Neural progenitor cell (in vitro differentiated cells): ENCODE data around the gene PTPRH. TPM values are rescaled to one million over a fixed set of nuclear protein-coding genes. Genes with fewer than 3 reads are reported as not detected.
A peak's percentile ranks its signal among the peaks of the same experiment; 100 is the strongest.

Experiments
- DNase-seq: peaks from one replicate; pipeline ENCODE4 v3.0.0-alpha.2; 2016; ENCODE audit warnings: low spot score
- H2AFZ ChIP-seq: fragments of 200-600 bp; sonication (generic); replicated peaks from 2 replicates; pipeline ENCODE4 v1.6.1; 2016; ENCODE audit warnings: antibody characterized with exemption
- H3F3A ChIP-seq: fragments of 200-600 bp; sonication (generic); 2 replicates; pipeline ENCODE4 v1.6.1; 2016; ENCODE audit warnings: antibody characterized with exemption, low read depth
- H3K27ac ChIP-seq: fragments of 200-600 bp; sonication (generic); 2 replicates; pipeline ENCODE4 v1.5.1; 2016; ENCODE audit warnings: mild to moderate bottlenecking
- H3K27me3 ChIP-seq: fragments of 200-600 bp; sonication (generic); 2 replicates; pipeline ENCODE4 v1.6.1; 2016; ENCODE audit warnings: mild to moderate bottlenecking, moderate library complexity
- H3K36me3 ChIP-seq: fragments of 200-600 bp; sonication (generic); 2 replicates; pipeline ENCODE4 v1.5.1; 2016
- H3K4me1 ChIP-seq: fragments of 200-600 bp; sonication (generic); 2 replicates; pipeline ENCODE4 v1.6.1; 2016; ENCODE audit warnings: mixed run types
- H3K4me2 ChIP-seq: fragments of 200-600 bp; sonication (generic); 2 replicates; pipeline ENCODE4 v1.6.1; 2016
- H3K4me3 ChIP-seq: fragments of 200-600 bp; sonication (generic); 2 replicates; pipeline ENCODE4 v1.5.1; 2016
- H3K79me2 ChIP-seq: fragments of 200-600 bp; sonication (generic); 2 replicates; pipeline ENCODE4 v1.6.1; 2016; ENCODE audit warnings: low read depth
- H3K9ac ChIP-seq: fragments of 200-600 bp; sonication (generic); 2 replicates; pipeline ENCODE4 v1.6.1; 2016
- H3K9me3 ChIP-seq: fragments of 200-600 bp; sonication (generic); 2 replicates; pipeline ENCODE4 v1.5.1; 2016; ENCODE audit warnings: low read depth
- H4K20me1 ChIP-seq: fragments of 200-600 bp; sonication (generic); 2 replicates; pipeline ENCODE4 v1.6.1; 2016; ENCODE audit warnings: low read depth
- H3K27ac Mint-ChIP-seq: 3 replicates; pipeline ENCODE4 v1.8.0; 2021; ENCODE audit warnings: mixed read lengths
- H3K27me3 Mint-ChIP-seq: 2 replicates; pipeline ENCODE4 v1.8.0; 2022; ENCODE audit warnings: low read depth, mild to moderate bottlenecking, inconsistent platforms, moderate library complexity, mixed read lengths; ENCODE audit not compliant: insufficient read depth
- H3K36me3 Mint-ChIP-seq: 3 replicates; pipeline ENCODE4 v1.8.0; 2021; ENCODE audit warnings: mixed read lengths
- H3K4me1 Mint-ChIP-seq: 3 replicates; pipeline ENCODE4 v1.8.0; 2021; ENCODE audit warnings: mixed read lengths
- H3K4me3 Mint-ChIP-seq: 3 replicates; pipeline ENCODE4 v1.8.0; 2021; ENCODE audit warnings: mild to moderate bottlenecking, moderate library complexity, mixed read lengths
- H3K9me3 Mint-ChIP-seq: 3 replicates; pipeline ENCODE4 v1.8.0; 2020; ENCODE audit warnings: mixed read lengths
- CTCF ChIP-seq: fragments of 200-600 bp; sonication (generic); IDR thresholded peaks from 2 replicates; pipeline ENCODE4 v1.5.1; 2017; ENCODE audit warnings: antibody characterized with exemption, mild to moderate bottlenecking
- EZH2 ChIP-seq: fragments of 200-600 bp; sonication (generic); IDR thresholded peaks from 2 replicates; pipeline ENCODE4 v1.6.1; 2017; ENCODE audit warnings: antibody characterized with exemption, mild to moderate bottlenecking, moderate library complexity
- EZH2phosphoT487 ChIP-seq: fragments of 200-600 bp; sonication (generic); IDR thresholded peaks from 2 replicates; pipeline ENCODE4 v1.6.1; 2017; ENCODE audit warnings: antibody characterized with exemption
- total RNA-seq: library from RNA; depleted of rRNA; stranded (reverse); fragments of >200 nt; gene quantifications from 2 replicates; pipeline ENCODE4 v1.2.3, GENCODE V29; 2015; ENCODE audit warnings: low replicate concordance

Gene PTPRH
- total RNA-seq, 1 donor from 2014 or later: not detected

GRCh38 chr19:55197528-55197927, 11.8 kb downstream of the PTPRH start:
- TF ChIP-seq EZH2phosphoT487: no peak
- no peak for TF ChIP-seq EZH2
- no peak for TF ChIP-seq CTCF
- H3K9ac ChIP-seq: no peak overlapping the region
- H3K4me2 ChIP-seq: no peak overlapping the region
- no peaks in the 10 kb centered on the region for H3K9me3 ChIP-seq
- no peaks in the 10 kb centered on the region for H4K20me1 ChIP-seq
- Mint-ChIP-seq H3K9me3 (no peaks in the 10 kb centered on the region), H3K4me3 (peak overlapping the region; percentile 41), H3K4me1 (no peaks in the 10 kb centered on the region), H3K27ac (peak overlapping the region; percentile 51), H3K36me3 (no peaks in the 10 kb centered on the region), H3K27me3 (peaks cover 16% of the 10 kb centered on the region)
- no peaks in the 10 kb centered on the region for H3F3A ChIP-seq
- H3K36me3 ChIP-seq: no peaks in the 10 kb centered on the region
- H3K27me3 ChIP-seq: peaks cover 11% of the 10 kb centered on the region
- H3K79me2 ChIP-seq: no peaks in the 10 kb centered on the region
- peak; percentile 39 for DNase-seq
- no peak overlapping the region for H3K4me3 ChIP-seq
- H3K27ac ChIP-seq: no peak overlapping the region
- H2AFZ ChIP-seq: no peak overlapping the region
- no peaks in the 10 kb centered on the region for H3K4me1 ChIP-seq

GRCh38 chr19:55196803-55197202, 12.5 kb downstream of the PTPRH start:
- Histone ChIP-seq H3K4me1 (no peaks in the 10 kb centered on the region), H3K9ac (no peak overlapping the region), H3K9me3 (no peaks in the 10 kb centered on the region), H3K27me3 (peaks cover 11% of the 10 kb centered on the region), H3K79me2 (no peaks in the 10 kb centered on the region), H3K36me3 (no peaks in the 10 kb centered on the region), H3F3A (no peaks in the 10 kb centered on the region), H3K4me3 (no peak overlapping the region), H3K27ac (no peak overlapping the region), H4K20me1 (no peaks in the 10 kb centered on the region), H2AFZ (no peak overlapping the region), H3K4me2 (no peak overlapping the region)
- H3K9me3 Mint-ChIP-seq: no peaks in the 10 kb centered on the region
- no peaks in the 10 kb centered on the region for H3K36me3 Mint-ChIP-seq
- peaks cover 16% of the 10 kb centered on the region for H3K27me3 Mint-ChIP-seq
- H3K27ac Mint-ChIP-seq: no peak overlapping the region
- DNase-seq: no peak
- H3K4me3 Mint-ChIP-seq: no peak overlapping the region
- no peaks in the 10 kb centered on the region for H3K4me1 Mint-ChIP-seq
- no peak for TF ChIP-seq CTCF
- TF ChIP-seq EZH2phosphoT487: no peak
- no peak for TF ChIP-seq EZH2

GRCh38 chr19:55193481-55193880, 15.8 kb downstream of the PTPRH start:
- H3K36me3 Mint-ChIP-seq: no peaks in the 10 kb centered on the region
- no peak overlapping the region for H3K9ac ChIP-seq
- H3K9me3 Mint-ChIP-seq: no peaks in the 10 kb centered on the region
- no peak overlapping the region for H3K4me2 ChIP-seq
- no peak overlapping the region for H3K4me3 Mint-ChIP-seq
- H3K4me1 Mint-ChIP-seq: peaks cover 4% of the 10 kb centered on the region
- no peaks in the 10 kb centered on the region for H3K79me2 ChIP-seq
- peaks cover 4% of the 10 kb centered on the region for H3K27me3 ChIP-seq
- TF ChIP-seq EZH2 (no peak), EZH2phosphoT487 (no peak), CTCF (no peak)
- H3K27ac ChIP-seq: no peak overlapping the region
- H3K4me3 ChIP-seq: no peak overlapping the region
- H3K36me3 ChIP-seq: no peaks in the 10 kb centered on the region
- H3K4me1 ChIP-seq: no peaks in the 10 kb centered on the region
- H3K9me3 ChIP-seq: no peaks in the 10 kb centered on the region
- H2AFZ ChIP-seq: no peak overlapping the region
- no peak overlapping the region for H3K27ac Mint-ChIP-seq
- H3F3A ChIP-seq: no peaks in the 10 kb centered on the region
- H4K20me1 ChIP-seq: no peaks in the 10 kb centered on the region
- DNase-seq: no peak
- H3K27me3 Mint-ChIP-seq: peaks cover 12% of the 10 kb centered on the region
